Neural crest cell (in vitro differentiated cells): ENCODE measurements around the gene OR10R2. TPM values are rescaled to one million over a fixed set of nuclear protein-coding genes. Genes with fewer than 3 reads are reported as not detected.

Experiments used
- DNase-seq: peaks from one replicate; pipeline ENCODE4 v3.0.0; 2021; ENCODE audit warnings: low read depth, mixed read lengths, low spot score
- H3K27ac Mint-ChIP-seq: one replicate; pipeline ENCODE4 v1.8.0; 2021; ENCODE audit warnings: mild to moderate bottlenecking, mixed read lengths; ENCODE audit not compliant: unreplicated experiment
- H3K27me3 Mint-ChIP-seq: 2 replicates; pipeline ENCODE4 v1.8.0; 2021; ENCODE audit warnings: low read depth, mild to moderate bottlenecking, mixed read lengths
- H3K36me3 Mint-ChIP-seq: 2 replicates; pipeline ENCODE4 v1.8.0; 2021; ENCODE audit warnings: low read depth, mild to moderate bottlenecking, mixed read lengths
- H3K4me1 Mint-ChIP-seq: 2 replicates; pipeline ENCODE4 v1.8.0; 2021; ENCODE audit warnings: mixed read lengths
- H3K4me3 Mint-ChIP-seq: one replicate; pipeline ENCODE4 v1.8.0; 2021; ENCODE audit warnings: mild to moderate bottlenecking, mixed read lengths
- H3K9me3 Mint-ChIP-seq: 2 replicates; pipeline ENCODE4 v1.8.0; 2021; ENCODE audit warnings: mixed read lengths
- total RNA-seq: library from RNA; stranded (reverse); gene quantifications from 2 replicates; pipeline ENCODE4 v1.2.1, GENCODE V29; 2021
- TF ChIP-seq, protein P1 (sequence below): fragments of 200-600 bp; sonication (generic); conservative IDR thresholded peaks from 2 replicates; pipeline ENCODE4 v1.5.0; 2021; ENCODE audit warnings: antibody characterized with exemption, mild to moderate bottlenecking

The OR10R2 gene
- total RNA-seq, 1 donor from 2014 or later, result not detected

DNA sequence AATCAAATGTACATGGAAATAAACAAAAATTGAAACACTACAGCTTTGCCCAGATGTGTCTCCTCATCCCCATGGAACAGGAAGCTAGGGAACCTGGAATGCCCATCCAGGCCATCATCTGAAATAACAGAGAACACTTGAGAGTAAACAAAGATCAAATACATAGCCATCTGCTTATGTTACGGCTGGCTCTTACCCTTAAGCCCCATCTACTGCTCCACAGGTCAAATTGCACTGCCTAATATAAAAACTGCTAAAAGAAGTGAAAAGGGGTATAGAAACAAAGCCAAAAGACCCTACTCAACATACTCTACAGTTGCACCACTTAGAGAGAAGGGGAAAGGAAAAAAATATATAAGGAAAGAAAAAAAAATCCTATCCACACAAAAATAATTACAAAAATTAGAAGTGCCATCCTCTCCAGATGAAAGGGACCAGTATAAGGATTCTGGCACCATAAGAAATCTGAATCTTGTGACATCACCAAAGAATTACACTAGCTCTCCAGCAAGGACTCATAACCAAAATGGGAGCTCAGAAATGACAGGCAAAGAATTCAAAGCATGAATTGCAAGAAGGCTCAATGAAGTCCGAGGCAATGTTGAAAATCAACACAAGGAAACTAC lies 55.3 kb downstream of the OR10R2 start:
- no peak overlapping the region for H3K27ac Mint-ChIP-seq

More for the DNA sequence above, 55.3 kb downstream of the OR10R2 start:
- H3K36me3 Mint-ChIP-seq, result peaks cover 3% of the 10 kb centered on the region
- TF ChIP-seq, protein P1, sequence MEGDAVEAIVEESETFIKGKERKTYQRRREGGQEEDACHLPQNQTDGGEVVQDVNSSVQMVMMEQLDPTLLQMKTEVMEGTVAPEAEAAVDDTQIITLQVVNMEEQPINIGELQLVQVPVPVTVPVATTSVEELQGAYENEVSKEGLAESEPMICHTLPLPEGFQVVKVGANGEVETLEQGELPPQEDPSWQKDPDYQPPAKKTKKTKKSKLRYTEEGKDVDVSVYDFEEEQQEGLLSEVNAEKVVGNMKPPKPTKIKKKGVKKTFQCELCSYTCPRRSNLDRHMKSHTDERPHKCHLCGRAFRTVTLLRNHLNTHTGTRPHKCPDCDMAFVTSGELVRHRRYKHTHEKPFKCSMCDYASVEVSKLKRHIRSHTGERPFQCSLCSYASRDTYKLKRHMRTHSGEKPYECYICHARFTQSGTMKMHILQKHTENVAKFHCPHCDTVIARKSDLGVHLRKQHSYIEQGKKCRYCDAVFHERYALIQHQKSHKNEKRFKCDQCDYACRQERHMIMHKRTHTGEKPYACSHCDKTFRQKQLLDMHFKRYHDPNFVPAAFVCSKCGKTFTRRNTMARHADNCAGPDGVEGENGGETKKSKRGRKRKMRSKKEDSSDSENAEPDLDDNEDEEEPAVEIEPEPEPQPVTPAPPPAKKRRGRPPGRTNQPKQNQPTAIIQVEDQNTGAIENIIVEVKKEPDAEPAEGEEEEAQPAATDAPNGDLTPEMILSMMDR, result no peak
- H3K9me3 Mint-ChIP-seq, result peaks cover 22% of the 10 kb centered on the region
- H3K27me3 Mint-ChIP-seq, result peaks cover 16% of the 10 kb centered on the region
- H3K4me1 Mint-ChIP-seq, result no peaks in the 10 kb centered on the region
- no peak for DNase-seq
- H3K4me3 Mint-ChIP-seq, result no peak overlapping the region

Other genes starting within 250 kb of the OR10R2 start
- gene CD1A, start 217.8 kb upstream of the OR10R2 start, total RNA-seq, result not detected in 2 replicates
- gene CD1C, start 182.3 kb upstream of the OR10R2 start, total RNA-seq, result not detected in 2 replicates
- gene CD1B, start 140.7 kb upstream of the OR10R2 start, total RNA-seq, result not detected in 2 replicates
- not detected in 2 replicates for gene CD1E, start 118.3 kb upstream of the OR10R2 start, total RNA-seq
- not detected in 2 replicates for gene OR10T2, start 72.8 kb upstream of the OR10R2 start, total RNA-seq
- not detected in 2 replicates for gene OR10K2, start 46.0 kb upstream of the OR10R2 start, total RNA-seq
- not detected in 2 replicates for gene OR10K1, start 10.4 kb upstream of the OR10R2 start, total RNA-seq
- not detected in 2 replicates for gene OR6Y1, start 82.2 kb downstream of the OR10R2 start, total RNA-seq
- not detected in 2 replicates for gene OR6P1, start 98.4 kb downstream of the OR10R2 start, total RNA-seq
- gene OR10X1, start 107.7 kb downstream of the OR10R2 start, total RNA-seq, result not detected in 2 replicates
- gene OR10Z1, start 133.0 kb downstream of the OR10R2 start, total RNA-seq, result not detected in 2 replicates
- gene SPTA1, start 214.5 kb downstream of the OR10R2 start, total RNA-seq, result not detected in 2 replicates
- gene OR6K2, start 228.4 kb downstream of the OR10R2 start, total RNA-seq, result not detected in 2 replicates
- gene OR6K3, start 248.5 kb downstream of the OR10R2 start, total RNA-seq, result not detected in 2 replicates